Aorta (tissue), 5 donors: Measurements from ENCODE around the gene SEMA3B. TPM values are rescaled to one million over a fixed set of nuclear protein-coding genes. Genes with fewer than 3 reads are reported as not detected.

ENCODE experiments used
- ATAC-seq: fragments of 200-7000 bp; cut with Tn5 transposase; one replicate; pipeline ENCODE4 v1.9.1; 2022; ENCODE audit warnings: moderate library complexity; ENCODE audit not compliant: low FRiP score
- DNase-seq, 2 donors: peaks; one replicate each; pipeline ENCODE4 v3.0.0-alpha.2; 2020
- H3K27ac ChIP-seq, 2 donors: one replicate each; pipeline ENCODE4 v1.5.1; 2013; ENCODE audit warnings: low read length in 2 of 2, mild to moderate bottlenecking in 2 of 2, moderate library complexity in 2 of 2, control low read depth in 1 of 2, inconsistent platforms in 1 of 2, low read depth in 1 of 2
- H3K27me3 ChIP-seq, 2 donors: one replicate each; pipeline ENCODE4 v1.6.1; 2013; ENCODE audit warnings: control low read depth in 1 of 2, low read length in 1 of 2, mild to moderate bottlenecking in 1 of 2, moderate library complexity in 1 of 2; ENCODE audit not compliant: insufficient read depth in 2 of 2, control insufficient read depth in 1 of 2
- H3K36me3 ChIP-seq, 2 donors: one replicate each; pipeline ENCODE4 v1.6.1; 2013; ENCODE audit warnings: control low read depth in 1 of 2, low read length in 1 of 2, mild to moderate bottlenecking in 1 of 2; ENCODE audit not compliant: insufficient read depth in 2 of 2, control insufficient read depth in 1 of 2
- H3K4me1 ChIP-seq, 2 donors: one replicate each; pipeline ENCODE4 v1.6.1; 2013; ENCODE audit warnings: low read length in 2 of 2, control low read depth in 1 of 2, mild to moderate bottlenecking in 1 of 2, moderate library complexity in 1 of 2; ENCODE audit not compliant: insufficient read depth in 2 of 2, control insufficient read depth in 1 of 2
- H3K4me3 ChIP-seq, 2 donors: one replicate each; pipeline ENCODE4 v1.5.1; 2013; ENCODE audit warnings: low read length in 2 of 2, control low read depth in 1 of 2, mild to moderate bottlenecking in 1 of 2
- H3K9me3 ChIP-seq: one replicate; pipeline ENCODE4 v1.6.1; 2013; ENCODE audit warnings: mild to moderate bottlenecking, low read length; ENCODE audit not compliant: control insufficient read depth
- WGBS, 2 donors: extraction: QIAGEN DNeasy Blood & Tissue Kit; methylation state at CpG; one replicate each; pipeline ENCODE4 v1.1.7; 2013; 5-methylcytosine and 5-hydroxymethylcytosine counted together
- intact Hi-C, 2 donors: fragments of 100-400 bp; cut with DNase I; formaldehyde crosslinking; loops; one replicate each; pipeline versions ENCODE4 v1.14.2 to v1.15.0; 2022
- polyA plus RNA-seq, 2 donors: library from polyadenylated mRNA; stranded (reverse); fragments of 200-250 nt; gene quantifications; one replicate each; pipeline ENCODE4 v1.2.3, GENCODE V29; 2013
- total RNA-seq, 2 donors: library from RNA; stranded (reverse); fragmentation: NEBNext Ultra II Directional; extraction: Animal tissue kit (Norgen Biotek cat#: 25700); gene quantifications; one replicate each; pipeline ENCODE4 v1.2.1, GENCODE V29; 2021
- donor health status: healthy with polysubstance abuse.
- donor health status: Bipolar disorder and iron deficiency.
- donor health status: DM: no; HTN: no; CAD: no.
- donor health status: DM: no; HTN: no; CAD: no.
- donor health status: DM: yes; HTN: yes; CAD: no.

SEMA3B gene
- total and polyA plus RNA-seq, 4 donors, result 23.3 to 69.5 (median 41.7) TPM

DNA sequence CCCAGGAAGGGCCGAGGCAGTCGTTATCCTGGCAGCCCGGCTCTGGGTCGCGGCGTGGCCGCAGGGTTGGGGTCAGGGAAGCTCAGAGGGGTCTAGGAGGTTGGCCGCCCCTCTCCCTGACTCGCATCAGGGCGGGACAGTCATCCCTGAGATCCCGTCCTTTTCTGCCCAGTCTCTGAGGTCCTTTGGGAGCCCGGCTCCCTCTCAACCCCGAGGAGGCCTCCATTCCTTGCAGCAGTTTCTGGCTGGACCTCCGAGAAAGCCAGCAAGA, 53.1 kb downstream of the SEMA3B start:
- WGBS, 2 donors, result 14 to 19% methylated on average over 14 of the region's 14 CpGs
- DNase-seq (no peak), ATAC-seq (no peak)
- no peak overlapping the region for H3K4me3 ChIP-seq
- no peaks in the 10 kb centered on the region for H3K4me1 ChIP-seq
- no peaks in the 10 kb centered on the region for H3K9me3 ChIP-seq
- H3K27me3 ChIP-seq, result no peaks in the 10 kb centered on the region
- H3K27ac ChIP-seq, result no peak overlapping the region
- intact Hi-C loops, result no loop called here
- no peaks in the 10 kb centered on the region for H3K36me3 ChIP-seq

DNA sequence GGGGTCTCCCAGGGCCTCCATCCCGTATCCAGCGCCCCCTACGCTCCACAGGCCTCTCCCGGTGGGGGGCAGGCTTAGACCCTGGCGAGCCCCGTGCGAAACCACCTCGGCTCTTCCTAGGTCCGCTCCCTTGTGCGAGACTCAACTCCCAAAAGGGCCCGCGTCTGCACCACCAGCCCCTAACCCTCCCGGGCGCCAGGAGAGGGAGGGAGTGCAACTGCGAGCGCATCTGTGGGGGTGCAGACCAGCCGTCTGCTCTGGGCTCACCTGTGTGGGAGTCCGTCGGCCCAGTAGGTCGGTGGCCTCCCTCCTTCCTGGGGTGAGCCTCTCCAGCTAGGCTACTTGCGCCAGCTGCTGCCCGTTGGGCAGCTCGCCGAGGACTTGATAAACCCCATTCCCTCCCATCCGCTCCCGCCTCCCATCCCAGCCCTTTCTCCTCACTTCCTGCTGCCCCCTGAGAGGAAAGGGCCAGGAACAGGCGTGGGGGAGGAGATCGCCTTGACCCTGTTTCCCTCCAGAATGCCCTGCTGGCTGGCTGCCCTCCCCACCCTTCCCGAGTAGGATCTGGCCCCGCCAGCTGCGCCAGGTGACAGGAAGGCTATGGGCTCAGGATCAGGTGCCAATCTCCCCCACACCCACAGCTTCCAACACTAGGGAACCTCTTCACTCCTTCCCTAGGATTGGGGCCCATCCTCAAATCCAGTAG, 53.6 kb downstream of the SEMA3B start, which contains the start of gene HYAL2:
HYAL2 (minus strand) TSS at position 360 of the 706 bp plus-strand sequence. CDS start 2,256 bp downstream, outside the sequence.
- Histone ChIP-seq H3K4me3 (peak within 1 kb of the TSS in 1 of 2 donors; percentile 83), H3K27me3 (no peaks in the 10 kb centered on the region), H3K4me1 (no peaks in the 10 kb centered on the region), H3K36me3 (no peaks in the 10 kb centered on the region), H3K9me3 (no peaks in the 10 kb centered on the region), H3K27ac (peak within 1 kb of the TSS in 1 of 2 donors; percentile 48)
- WGBS, 2 donors, result 51 to 55% methylated on average over 28 to 31 of the region's 31 CpGs
- ATAC-seq (peak; percentile 16), DNase-seq (peak in 1 of 2 donors; percentile 60)
- intact Hi-C loops, result no loop called here

DNA sequence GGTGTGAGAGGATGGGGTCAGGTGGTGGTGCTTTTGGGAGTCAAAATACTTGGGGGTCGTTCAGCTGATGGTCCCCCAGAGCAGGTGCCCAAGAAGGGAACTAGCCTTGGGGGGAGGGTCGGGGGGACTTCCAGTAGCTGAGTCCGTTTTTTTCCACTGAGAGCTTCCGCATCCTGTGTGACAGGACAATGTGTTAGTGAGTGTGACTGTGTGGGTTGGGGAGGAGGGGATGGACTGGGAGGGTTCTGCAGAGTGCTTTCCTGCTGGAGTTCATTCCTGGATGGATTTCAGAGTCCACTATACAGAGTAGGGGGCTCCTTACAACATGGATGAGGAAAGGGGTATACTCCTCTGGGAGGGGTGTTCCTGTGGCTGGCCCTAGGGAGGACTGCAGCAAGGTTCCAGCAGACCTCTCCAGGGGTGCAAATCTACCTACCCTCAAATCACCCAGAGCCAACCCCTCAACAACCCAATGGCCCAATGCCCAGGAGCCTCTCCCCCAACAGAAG, 54.2 kb downstream of the SEMA3B start:
- Histone ChIP-seq H3K27me3 (no peaks in the 10 kb centered on the region), H3K27ac (no peak overlapping the region), H3K9me3 (no peaks in the 10 kb centered on the region), H3K4me3 (no peak overlapping the region), H3K4me1 (no peaks in the 10 kb centered on the region), H3K36me3 (no peaks in the 10 kb centered on the region)
- ATAC-seq, result no peak
- intact Hi-C loops, result no loop called here
- 61 to 69% methylated on average over 4 of the region's 4 CpGs for WGBS, 2 donors
- DNase-seq, result peak in 1 of 2 donors; percentile 62

DNA sequence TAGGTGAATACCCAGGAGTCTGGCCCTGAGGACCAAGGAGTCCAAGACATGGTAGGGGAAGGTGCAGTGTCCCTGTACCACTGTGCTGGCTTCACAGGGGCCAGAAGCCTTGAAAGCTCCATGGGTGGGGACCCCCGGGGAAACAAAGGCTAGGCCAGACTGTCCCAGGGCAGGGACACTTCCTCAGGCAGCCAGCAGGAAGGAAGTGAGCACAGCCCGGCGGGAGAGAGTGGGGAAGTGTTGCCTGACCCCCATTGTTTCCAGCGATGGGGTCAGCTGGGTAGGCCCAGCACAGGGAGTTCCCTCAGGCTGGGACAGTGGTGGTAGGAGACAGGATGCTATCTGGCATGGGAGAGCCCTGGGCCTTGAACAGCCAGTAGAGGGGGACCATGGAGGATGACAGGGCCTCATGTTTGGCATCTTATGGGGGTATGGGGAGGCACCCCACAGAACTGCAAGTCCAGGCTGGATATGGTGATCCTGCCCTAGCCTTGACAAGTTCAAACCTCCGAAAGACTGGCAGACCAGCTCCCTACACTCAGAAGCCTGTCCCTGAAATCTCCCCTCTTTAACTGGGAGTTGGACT, 54.8 kb downstream of the SEMA3B start:
- no peaks in the 10 kb centered on the region for H3K36me3 ChIP-seq
- no peak overlapping the region for H3K27ac ChIP-seq
- intact Hi-C loops, result no loop called here
- ATAC-seq (peak; percentile 1), DNase-seq (peak in 1 of 2 donors; percentile 63)
- no peaks in the 10 kb centered on the region for H3K9me3 ChIP-seq
- no peak overlapping the region for H3K4me3 ChIP-seq
- no peaks in the 10 kb centered on the region for H3K4me1 ChIP-seq
- WGBS, 2 donors, result 69 to 70% methylated on average over 5 of the region's 5 CpGs
- no peaks in the 10 kb centered on the region for H3K27me3 ChIP-seq

DNA sequence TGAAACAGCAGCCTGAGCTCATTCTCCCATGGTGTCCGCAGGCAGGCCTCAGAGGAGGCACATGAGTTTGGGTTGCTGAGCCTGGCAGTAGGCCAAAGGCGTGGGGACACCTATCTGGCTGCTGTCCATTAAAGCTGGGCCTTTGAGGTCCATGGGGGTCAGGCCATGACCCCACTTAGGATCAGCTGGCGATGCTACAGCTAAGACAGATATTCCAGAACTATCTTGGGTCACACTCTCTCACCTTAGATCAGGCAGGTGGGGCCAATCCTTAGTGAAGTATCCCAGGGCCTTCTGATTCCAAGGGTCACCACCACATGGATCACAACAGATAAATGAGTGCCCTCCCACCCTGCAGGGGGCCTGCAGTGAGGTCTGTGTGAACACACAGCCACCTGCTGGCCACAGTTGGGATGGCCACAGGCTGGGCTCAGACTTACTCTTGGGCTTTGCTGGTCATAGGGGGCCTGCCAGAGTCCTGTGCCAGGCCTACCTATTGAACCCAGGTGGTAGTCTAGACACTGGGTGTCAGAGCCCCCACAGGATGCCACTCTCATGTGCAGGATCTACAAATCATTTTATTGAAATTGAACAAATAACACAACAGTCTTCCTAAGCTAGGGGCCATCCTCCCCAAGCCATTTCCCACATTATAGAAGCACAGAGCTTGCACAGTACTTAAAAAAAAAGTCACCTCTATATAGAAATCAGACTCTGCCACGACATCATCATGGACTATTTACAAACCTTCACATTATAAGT, 55.6 kb downstream of the SEMA3B start:
- H3K4me1 ChIP-seq, result no peaks in the 10 kb centered on the region
- WGBS, 2 donors, result 49 to 50% methylated on average over 4 of the region's 4 CpGs
- ATAC-seq, result no peak
- H3K36me3 ChIP-seq, result no peaks in the 10 kb centered on the region
- no peak overlapping the region for H3K4me3 ChIP-seq
- intact Hi-C loops, result no loop called here
- H3K27ac ChIP-seq, result no peak overlapping the region
- peak in 1 of 2 donors; percentile 74 for DNase-seq
- H3K27me3 ChIP-seq, result no peaks in the 10 kb centered on the region
- H3K9me3 ChIP-seq, result no peaks in the 10 kb centered on the region

DNA sequence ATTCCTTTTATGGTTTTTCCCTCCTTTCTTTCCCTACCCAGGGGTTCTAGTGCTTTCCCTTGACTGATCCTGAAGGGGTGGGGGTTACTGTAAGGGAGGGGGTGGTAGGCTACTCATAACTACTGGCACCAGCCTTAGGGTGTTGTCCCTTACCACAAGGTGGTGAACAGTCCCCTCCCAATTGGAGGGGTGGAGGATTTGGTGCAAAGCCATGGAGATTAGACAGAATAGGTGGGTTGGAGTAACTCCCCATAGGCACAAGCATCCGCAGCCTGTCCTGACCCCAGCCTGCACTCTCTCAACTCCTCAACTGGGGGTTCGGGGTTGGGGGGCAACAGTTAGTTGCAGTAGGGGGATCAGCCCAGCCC, 56.1 kb downstream of the SEMA3B start:
- no peaks in the 10 kb centered on the region for H3K4me1 ChIP-seq

DNA sequence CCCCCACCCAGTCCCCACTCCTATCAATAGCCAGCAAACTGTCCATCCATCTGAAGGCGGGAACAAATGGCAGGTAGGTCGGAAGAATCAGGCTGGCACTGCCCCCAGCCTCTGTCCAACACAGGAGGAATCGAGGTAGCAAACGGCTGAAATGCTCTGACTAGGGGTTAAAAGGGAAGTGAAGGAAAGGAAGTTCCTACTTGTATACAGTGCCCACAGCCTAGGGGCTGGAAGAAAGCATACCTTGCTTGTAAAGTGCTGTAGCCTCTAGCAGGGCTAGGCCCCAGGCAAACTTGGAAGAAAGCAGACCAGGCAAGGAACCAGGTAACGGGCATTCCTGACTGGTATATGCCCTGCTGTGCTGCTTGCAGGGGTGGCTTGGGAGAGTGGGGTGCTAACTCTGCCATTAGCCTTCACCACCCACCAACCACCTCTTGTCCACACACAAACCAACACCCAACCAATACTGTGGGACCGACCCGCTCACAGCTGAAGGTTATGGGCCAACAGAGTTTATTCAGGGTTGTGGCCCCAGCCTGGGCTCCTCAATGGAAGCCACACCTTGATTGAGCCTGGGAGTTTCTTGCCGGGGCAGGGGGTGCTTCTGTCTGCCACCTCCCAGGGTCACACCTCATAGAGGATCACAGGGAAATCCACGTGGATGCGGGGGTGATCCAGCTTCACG, 56.7 kb downstream of the SEMA3B start:
- intact Hi-C loops, result no loop called here
- no peaks in the 10 kb centered on the region for H3K4me1 ChIP-seq
- WGBS, 2 donors, result 85% methylated on average over 11 of the region's 11 CpGs
- H3K36me3 ChIP-seq, result peaks cover 0 to 7% of the 10 kb centered on the region in 2 donors
- DNase-seq, result peak in 1 of 2 donors; percentile 42
- no peak for ATAC-seq
- no peak overlapping the region for H3K4me3 ChIP-seq
- no peaks in the 10 kb centered on the region for H3K27me3 ChIP-seq
- H3K9me3 ChIP-seq, result no peaks in the 10 kb centered on the region
- no peak overlapping the region for H3K27ac ChIP-seq

More for the DNA sequence above, 56.1 kb downstream of the SEMA3B start:
- H3K27me3 ChIP-seq, result no peaks in the 10 kb centered on the region
- no peaks in the 10 kb centered on the region for H3K9me3 ChIP-seq
- H3K27ac ChIP-seq, result no peak overlapping the region
- peak in 1 of 2 donors; percentile 37 for DNase-seq
- 83 to 87% methylated on average over 2 of the region's 2 CpGs for WGBS, 2 donors
- no peak for ATAC-seq
- intact Hi-C loops, result no loop called here
- no peak overlapping the region for H3K4me3 ChIP-seq
- peaks cover 0 to 2% of the 10 kb centered on the region in 2 donors for H3K36me3 ChIP-seq

DNA sequence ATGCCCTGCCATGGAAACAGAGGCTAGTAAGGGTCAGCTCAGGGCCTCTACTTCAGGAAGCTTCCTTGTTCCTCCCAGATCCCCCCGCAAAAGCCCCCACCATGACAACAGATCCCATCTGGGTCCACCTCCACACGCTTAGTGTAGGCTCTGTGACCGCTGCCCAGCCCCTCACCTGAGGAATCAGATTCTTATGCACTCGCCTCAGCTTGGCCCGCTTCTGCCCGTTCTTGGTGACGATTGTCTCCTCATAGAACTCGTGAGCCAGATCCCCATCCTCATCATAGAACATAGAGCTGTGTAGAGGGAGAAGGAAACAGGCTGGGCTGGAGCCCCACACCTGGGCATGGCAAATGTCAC, 57.2 kb downstream of the SEMA3B start:
- Histone ChIP-seq H3K27ac (no peak overlapping the region), H3K4me1 (no peaks in the 10 kb centered on the region)

More for the DNA sequence above, 57.2 kb downstream of the SEMA3B start:
- H3K36me3 ChIP-seq, result peaks cover 0 to 7% of the 10 kb centered on the region in 2 donors
- H3K9me3 ChIP-seq, result no peaks in the 10 kb centered on the region
- ATAC-seq (no peak), DNase-seq (no peak)
- no peaks in the 10 kb centered on the region for H3K27me3 ChIP-seq
- 81 to 88% methylated on average over 8 of the region's 8 CpGs for WGBS, 2 donors
- H3K4me3 ChIP-seq, result no peak overlapping the region
- intact Hi-C loops, result no loop called here
